Fibroblast of lung (primary cell): ENCODE results near the gene OXCT2.
"Not testable (repeated sequence)": the region's sequence is repeated elsewhere in the genome, so short reads cannot be mapped to it uniquely, and the experiment has no call there.

Source experiments
- EZH2 ChIP-seq: IDR thresholded peaks from 2 replicates; pipeline ENCODE4 v1.5.1; 2012; ENCODE audit warnings: low read length, control low read depth, mild to moderate bottlenecking; ENCODE audit errors: missing control alignments
- TF ChIP-seq, protein P1 (sequence below), 2 donors: IDR thresholded peaks in 1 of 2; conservative IDR thresholded peaks in 1 of 2; 1 replicate in 1 of 2; 2 replicates in 1 of 2; pipeline ENCODE4 v1.5.1; 2011 to 2012; ENCODE audit warnings: low read length in 2 of 2, control low read depth in 1 of 2, inconsistent platforms in 1 of 2, low read depth in 1 of 2, mild to moderate bottlenecking in 1 of 2

DNA sequence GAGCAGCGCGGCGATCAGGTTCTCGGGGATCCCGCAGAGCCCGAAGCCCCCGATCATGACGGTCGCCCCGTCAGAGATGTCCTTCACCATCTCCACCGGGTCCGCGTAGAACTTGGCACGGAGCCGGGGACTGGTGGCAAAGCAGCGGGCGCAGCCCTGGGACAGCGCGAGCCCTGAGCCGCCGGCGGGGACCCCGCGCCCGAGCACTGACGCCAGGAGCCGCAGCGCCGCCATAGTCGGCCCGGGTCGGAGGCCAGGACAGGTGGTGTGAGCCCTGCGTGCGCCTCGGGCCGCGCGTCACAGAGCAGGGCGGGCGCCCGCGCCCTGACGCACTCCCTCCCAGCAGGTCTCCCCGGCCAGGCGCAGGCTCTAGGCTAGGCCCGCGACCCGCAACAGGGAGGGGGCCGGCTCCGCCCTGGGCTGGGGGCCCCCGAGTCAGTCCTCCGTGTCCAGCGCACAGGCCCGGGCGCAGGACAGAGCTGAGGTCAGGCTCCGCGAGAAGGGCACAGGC is at the start of gene OXCT2:
- TF ChIP-seq, protein P1, sequence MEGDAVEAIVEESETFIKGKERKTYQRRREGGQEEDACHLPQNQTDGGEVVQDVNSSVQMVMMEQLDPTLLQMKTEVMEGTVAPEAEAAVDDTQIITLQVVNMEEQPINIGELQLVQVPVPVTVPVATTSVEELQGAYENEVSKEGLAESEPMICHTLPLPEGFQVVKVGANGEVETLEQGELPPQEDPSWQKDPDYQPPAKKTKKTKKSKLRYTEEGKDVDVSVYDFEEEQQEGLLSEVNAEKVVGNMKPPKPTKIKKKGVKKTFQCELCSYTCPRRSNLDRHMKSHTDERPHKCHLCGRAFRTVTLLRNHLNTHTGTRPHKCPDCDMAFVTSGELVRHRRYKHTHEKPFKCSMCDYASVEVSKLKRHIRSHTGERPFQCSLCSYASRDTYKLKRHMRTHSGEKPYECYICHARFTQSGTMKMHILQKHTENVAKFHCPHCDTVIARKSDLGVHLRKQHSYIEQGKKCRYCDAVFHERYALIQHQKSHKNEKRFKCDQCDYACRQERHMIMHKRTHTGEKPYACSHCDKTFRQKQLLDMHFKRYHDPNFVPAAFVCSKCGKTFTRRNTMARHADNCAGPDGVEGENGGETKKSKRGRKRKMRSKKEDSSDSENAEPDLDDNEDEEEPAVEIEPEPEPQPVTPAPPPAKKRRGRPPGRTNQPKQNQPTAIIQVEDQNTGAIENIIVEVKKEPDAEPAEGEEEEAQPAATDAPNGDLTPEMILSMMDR (conservative IDR thresholded peaks at IDR 0.05 in 1 of 2, IDR thresholded peaks at IDR 0.05 in 1 of 2; ENCODE audit: low read depth in 1 of 2, low read length in 2 of 2), result not testable (repeated sequence)
- not testable (repeated sequence) for TF ChIP-seq EZH2
